Breast epithelium (tissue), 3 donors: ENCODE measurements around the gene CEP20.

Experiments
- CTCF ChIP-seq, 3 donors: fragments of 450-650 bp; IDR thresholded peaks; one replicate each; pipeline ENCODE4 v1.5.1; 2016 to 2017; ENCODE audit warnings: antibody characterized with exemption in 3 of 3, mild to moderate bottlenecking in 3 of 3, moderate library complexity in 3 of 3
- POLR2A ChIP-seq: fragments of 450-650 bp; IDR thresholded peaks from one replicate; pipeline ENCODE4 v1.6.1; 2016; ENCODE audit warnings: antibody characterized with exemption, mild to moderate bottlenecking, moderate library complexity

DNA sequence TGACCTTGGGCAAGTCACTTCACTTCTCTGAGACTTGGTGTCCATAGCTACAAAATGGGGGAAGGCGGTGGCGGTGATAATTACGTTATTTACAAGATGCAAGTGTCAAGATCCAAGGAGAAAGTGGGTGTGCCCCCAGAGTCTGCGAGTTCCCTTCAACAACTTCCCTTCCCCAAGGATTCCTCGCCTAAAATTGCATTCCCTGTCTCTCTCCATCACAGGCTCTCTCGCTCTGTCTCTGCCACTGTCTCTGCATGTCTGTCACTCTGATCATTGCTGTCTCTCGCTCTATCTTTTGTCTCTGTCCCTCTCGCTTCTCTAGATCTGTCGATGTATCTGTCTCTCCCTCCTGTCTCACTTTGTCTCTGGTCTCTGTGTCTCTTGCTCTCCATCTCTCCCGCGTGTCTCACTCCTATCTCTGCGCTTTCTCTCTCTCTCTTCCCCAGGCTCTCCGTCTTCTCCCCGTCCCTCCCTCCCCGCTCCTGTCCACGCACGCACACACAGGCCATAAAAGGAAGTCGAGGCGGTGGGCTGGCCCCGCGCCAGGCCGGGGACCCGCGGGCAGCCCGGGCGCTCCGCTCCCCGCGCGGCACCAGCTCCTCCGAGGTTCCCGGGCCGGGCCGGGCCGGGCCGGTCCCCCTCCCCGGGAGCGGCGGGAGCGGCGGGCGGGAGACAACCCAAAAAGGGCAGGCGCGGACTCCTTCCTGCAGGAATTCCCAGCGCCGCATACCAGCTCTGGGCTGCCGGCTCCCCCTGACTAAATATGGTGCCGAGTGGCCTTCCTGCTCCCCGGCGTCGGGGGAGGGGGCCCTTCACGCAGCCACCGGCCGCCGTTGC is 30.5 kb downstream of the CEP20 start:
- TF ChIP-seq CTCF (IDR thresholded peaks at IDR 0.05) (no peak), POLR2A (no peak)
